Stimulated activated effector memory CD8-positive, alpha-beta T cell treated with anti-CD3 and anti-CD28 coated beads, Interleukin-12 subunit alpha, Interleukin-12 subunit beta, amount 100 ng/mL, for 72 hours (primary cell): ENCODE results near the gene ABR.
"Not testable (repeated sequence)": the region's sequence is repeated elsewhere in the genome, so short reads cannot be mapped to it uniquely, and the experiment has no call there.

Experiments
- ATAC-seq: fragments of 150-1000 bp; cut with Tn5 transposase; 2 replicates; pipeline ENCODE4 v1.10.0; 2021
- DNase-seq, 2 donors: peaks; one replicate each; pipeline ENCODE4 v3.0.0; 2021 to 2022; ENCODE audit warnings: low spot score in 2 of 2
- H3K27ac Mint-ChIP-seq: one replicate; pipeline ENCODE4 v1.8.0; 2022; ENCODE audit warnings: mild to moderate bottlenecking, mixed read lengths
- H3K36me3 Mint-ChIP-seq: one replicate; pipeline ENCODE4 v1.8.0; 2022; ENCODE audit warnings: mild to moderate bottlenecking, mixed read lengths
- H3K4me1 Mint-ChIP-seq: one replicate; pipeline ENCODE4 v1.8.0; 2022; ENCODE audit warnings: mixed read lengths
- H3K4me3 Mint-ChIP-seq: one replicate; pipeline ENCODE4 v1.8.0; 2022; ENCODE audit warnings: mild to moderate bottlenecking, mixed read lengths
- H3K9me3 Mint-ChIP-seq: one replicate; pipeline ENCODE4 v1.8.0; 2022; ENCODE audit warnings: mixed read lengths

The ABR gene

DNA sequence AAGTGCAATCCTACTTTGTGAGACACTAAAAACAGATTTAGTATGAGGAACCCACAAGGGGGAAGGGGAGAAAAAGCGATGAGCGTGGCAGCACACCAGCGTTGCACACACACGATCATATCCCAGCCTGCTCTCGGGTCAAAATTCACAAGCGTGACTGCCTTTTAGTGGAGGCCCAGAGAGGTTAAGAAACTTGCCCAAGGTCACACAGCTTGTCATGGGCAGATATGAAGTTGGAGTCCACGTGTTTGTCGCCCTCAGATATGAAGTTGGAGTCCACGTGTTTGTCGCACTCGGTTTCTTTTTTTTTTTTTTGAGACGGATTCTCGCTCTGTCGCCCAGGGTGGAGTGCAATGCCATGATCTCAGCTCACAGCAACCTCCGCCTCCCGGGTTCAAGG lies 124.5 kb downstream of the ABR start:
- H3K4me3 Mint-ChIP-seq: no peak overlapping the region
- H3K4me1 Mint-ChIP-seq: peaks cover 12% of the 10 kb centered on the region
- ATAC-seq: no peak
- no peak overlapping the region for H3K27ac Mint-ChIP-seq
- no peak for DNase-seq
- peaks cover 60% of the 10 kb centered on the region for H3K36me3 Mint-ChIP-seq
- no peaks in the 10 kb centered on the region for H3K9me3 Mint-ChIP-seq

DNA sequence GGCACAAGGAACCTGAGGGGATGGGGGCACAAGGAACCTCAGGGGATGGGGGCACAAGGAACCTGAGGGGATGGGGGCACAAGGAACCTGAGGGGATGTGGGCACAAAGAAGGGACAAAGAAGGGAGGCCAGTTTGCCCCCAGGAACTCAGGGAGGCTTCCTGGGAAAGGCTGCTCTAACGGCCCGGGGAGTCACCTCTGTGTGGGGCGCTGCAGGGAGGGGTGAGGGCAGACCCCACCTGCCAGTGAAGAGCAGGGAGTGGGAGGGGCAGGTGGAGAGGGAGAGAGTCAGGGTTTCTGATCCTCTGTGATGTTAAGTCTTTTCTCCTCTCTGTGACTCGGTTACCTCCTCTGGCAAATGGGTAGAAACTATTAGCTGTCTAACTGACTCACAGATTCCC lies 125.1 kb downstream of the ABR start:
- no peak for ATAC-seq
- H3K27ac Mint-ChIP-seq: no peak overlapping the region
- H3K4me1 Mint-ChIP-seq: peaks cover 12% of the 10 kb centered on the region
- no peak overlapping the region for H3K4me3 Mint-ChIP-seq
- H3K36me3 Mint-ChIP-seq: peaks cover 60% of the 10 kb centered on the region
- H3K9me3 Mint-ChIP-seq: no peaks in the 10 kb centered on the region
- no peak for DNase-seq

- DNase-seq (no peak), ATAC-seq (no peak)
- Mint-ChIP-seq H3K27ac (no peak overlapping the region), H3K36me3 (peaks cover 60% of the 10 kb centered on the region), H3K9me3 (no peaks in the 10 kb centered on the region), H3K4me1 (peaks cover 12% of the 10 kb centered on the region), H3K4me3 (no peak overlapping the region)
These were observed 126.0 kb downstream of the ABR start for GRCh38 chr17:1053661-1054360.

- Mint-ChIP-seq H3K36me3 (peaks cover 41% of the 10 kb centered on the region), H3K27ac (peak overlapping the region; percentile 81), H3K4me1 (peaks cover 5% of the 10 kb centered on the region), H3K4me3 (peak overlapping the region; percentile 27), H3K9me3 (no peaks in the 10 kb centered on the region)
- DNase-seq: no peak
- peak; percentile 15 for ATAC-seq
These were observed 128.5 kb downstream of the ABR start for GRCh38 chr17:1050996-1051925.

- peaks cover 39% of the 10 kb centered on the region for H3K36me3 Mint-ChIP-seq
- DNase-seq (no peak), ATAC-seq (peak; percentile 24)
- peak overlapping the region; percentile 27 for H3K4me3 Mint-ChIP-seq
- H3K9me3 Mint-ChIP-seq: no peaks in the 10 kb centered on the region
- peaks cover 5% of the 10 kb centered on the region for H3K4me1 Mint-ChIP-seq
- H3K27ac Mint-ChIP-seq: peak overlapping the region; percentile 81
These were observed 129.4 kb downstream of the ABR start for GRCh38 chr17:1050246-1050995.

DNA sequence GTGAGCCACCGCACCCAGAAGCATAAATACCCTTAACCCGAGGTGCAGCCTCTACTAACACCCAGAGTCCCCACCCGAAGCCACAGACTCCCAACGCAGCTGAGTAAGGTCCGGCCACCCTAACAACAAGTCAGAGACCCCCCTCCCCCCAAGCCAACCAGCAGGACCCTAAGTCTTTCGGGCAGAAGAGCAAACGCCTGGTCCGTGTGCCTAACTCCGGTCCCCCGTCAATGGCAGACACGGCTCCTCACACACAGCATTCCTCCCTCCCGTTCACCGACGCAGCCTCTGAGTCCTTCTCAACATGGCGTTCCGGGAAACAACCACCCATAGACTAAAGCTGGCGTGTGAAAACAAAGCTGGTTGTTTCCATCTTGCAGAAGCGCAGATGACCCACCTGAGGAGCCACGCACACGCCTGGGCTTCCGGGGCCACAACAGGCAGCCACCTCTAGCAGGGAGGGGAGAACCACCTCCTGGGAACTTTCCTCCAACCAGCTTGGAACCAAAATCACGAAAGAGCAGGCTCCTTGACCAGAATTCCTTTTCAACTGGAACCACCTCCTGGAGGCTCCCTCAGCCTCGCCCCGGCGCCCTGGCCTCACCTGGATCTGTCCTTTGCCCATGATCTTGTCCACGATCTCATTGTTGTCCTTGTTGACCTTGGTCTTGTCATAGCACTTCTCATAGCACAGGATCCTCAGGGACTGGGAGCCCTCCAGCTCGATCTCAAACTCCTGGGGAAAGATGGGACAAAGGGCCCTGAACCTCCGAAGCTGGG lies 130.1 kb downstream of the ABR start:
- H3K4me1 Mint-ChIP-seq: peaks cover 5% of the 10 kb centered on the region
- no peak for DNase-seq
- H3K9me3 Mint-ChIP-seq: no peaks in the 10 kb centered on the region
- H3K36me3 Mint-ChIP-seq: peaks cover 36% of the 10 kb centered on the region
- ATAC-seq: no peak
- H3K4me3 Mint-ChIP-seq: no peak overlapping the region
- peak overlapping the region; percentile 81 for H3K27ac Mint-ChIP-seq

- not testable (repeated sequence) for H3K4me1 Mint-ChIP-seq, H3K4me3 Mint-ChIP-seq, H3K27ac Mint-ChIP-seq, ATAC-seq, H3K9me3 Mint-ChIP-seq, DNase-seq
- peaks cover 28% of the 10 kb centered on the region for H3K36me3 Mint-ChIP-seq
These were observed 131.2 kb downstream of the ABR start for GRCh38 chr17:1048516-1049115.

DNA sequence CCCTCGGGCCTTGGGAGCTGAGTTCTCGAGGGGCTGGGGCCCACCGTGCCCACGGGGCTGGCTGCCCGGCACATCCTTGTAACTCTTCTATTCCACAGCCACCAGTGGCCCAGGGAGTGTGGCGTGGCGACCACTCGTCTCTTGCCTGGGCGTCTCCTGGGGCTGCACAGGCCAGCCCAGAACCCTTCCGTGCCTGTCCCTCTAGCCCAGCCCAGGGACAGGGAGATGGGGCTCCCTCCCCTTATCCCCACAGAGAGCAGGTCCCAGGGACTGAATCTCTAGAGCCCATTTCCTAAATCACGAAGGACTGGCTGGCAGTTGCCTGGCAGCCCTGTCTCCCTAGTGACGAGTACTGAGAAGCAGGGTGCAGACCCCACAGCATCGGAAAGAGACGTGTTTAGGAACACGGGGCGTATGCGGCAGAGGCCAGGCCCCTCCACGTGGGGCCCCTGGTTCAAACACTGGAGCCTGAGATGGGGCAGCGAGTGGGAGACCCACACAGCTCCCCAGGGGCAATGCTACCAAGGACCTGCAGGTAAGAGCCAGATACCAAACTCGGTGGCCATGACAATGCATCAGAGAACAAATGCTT lies 131.8 kb downstream of the ABR start:
- H3K27ac Mint-ChIP-seq: peak overlapping the region; percentile 71
- ATAC-seq (no peak), DNase-seq (no peak)
- peaks cover 26% of the 10 kb centered on the region for H3K36me3 Mint-ChIP-seq
- no peaks in the 10 kb centered on the region for H3K9me3 Mint-ChIP-seq
- peaks cover 5% of the 10 kb centered on the region for H3K4me1 Mint-ChIP-seq
- no peak overlapping the region for H3K4me3 Mint-ChIP-seq

GRCh38 chr17:1047177-1047878 lies 132.5 kb downstream of the ABR start:
- Mint-ChIP-seq H3K36me3 (peaks cover 26% of the 10 kb centered on the region), H3K4me1 (peaks cover 11% of the 10 kb centered on the region), H3K27ac (peak overlapping the region; percentile 71), H3K4me3 (no peak overlapping the region), H3K9me3 (no peaks in the 10 kb centered on the region)
- DNase-seq: no peak
- no peak for ATAC-seq

- H3K27ac Mint-ChIP-seq: no peak overlapping the region
These were observed 134.3 kb downstream of the ABR start for GRCh38 chr17:1045456-1045855.

GRCh38 chr17:1044387-1045009 lies 135.3 kb downstream of the ABR start:
- H3K9me3 Mint-ChIP-seq, H3K4me3 Mint-ChIP-seq, ATAC-seq, H3K27ac Mint-ChIP-seq, DNase-seq: not testable (repeated sequence)
- H3K4me1 Mint-ChIP-seq: peaks cover 14% of the 10 kb centered on the region
- H3K36me3 Mint-ChIP-seq: peaks cover 27% of the 10 kb centered on the region

More at GRCh38 chr17:1045456-1045855, 134.3 kb downstream of the ABR start:
- Mint-ChIP-seq H3K4me1 (peaks cover 14% of the 10 kb centered on the region), H3K36me3 (peaks cover 32% of the 10 kb centered on the region), H3K4me3 (no peak overlapping the region), H3K9me3 (no peaks in the 10 kb centered on the region)
- no peak for ATAC-seq
- DNase-seq: no peak

GRCh38 chr17:1043601-1044251 lies 136.1 kb downstream of the ABR start:
- no peaks in the 10 kb centered on the region for H3K9me3 Mint-ChIP-seq
- ATAC-seq (no peak), DNase-seq (no peak)
- no peak overlapping the region for H3K4me3 Mint-ChIP-seq
- H3K4me1 Mint-ChIP-seq: peaks cover 14% of the 10 kb centered on the region
- peaks cover 27% of the 10 kb centered on the region for H3K36me3 Mint-ChIP-seq
- no peak overlapping the region for H3K27ac Mint-ChIP-seq

GRCh38 chr17:1042486-1042885 lies 137.3 kb downstream of the ABR start:
- no peak for ATAC-seq
- peaks cover 35% of the 10 kb centered on the region for H3K36me3 Mint-ChIP-seq
- no peak overlapping the region for H3K27ac Mint-ChIP-seq
- DNase-seq: no peak
- no peak overlapping the region for H3K4me3 Mint-ChIP-seq
- no peaks in the 10 kb centered on the region for H3K9me3 Mint-ChIP-seq
- H3K4me1 Mint-ChIP-seq: peaks cover 14% of the 10 kb centered on the region
